GM21825 (cell line): Measurements from ENCODE around the gene GLI2.

Experiments
- ATAC-seq: cut with Tn5 transposase; IDR thresholded peaks from one replicate; pipeline ENCODE4 v1.9.1; 2021; ENCODE audit warnings: mild to moderate bottlenecking, moderate library complexity; ENCODE audit not compliant: unreplicated experiment

The GLI2 gene

DNA sequence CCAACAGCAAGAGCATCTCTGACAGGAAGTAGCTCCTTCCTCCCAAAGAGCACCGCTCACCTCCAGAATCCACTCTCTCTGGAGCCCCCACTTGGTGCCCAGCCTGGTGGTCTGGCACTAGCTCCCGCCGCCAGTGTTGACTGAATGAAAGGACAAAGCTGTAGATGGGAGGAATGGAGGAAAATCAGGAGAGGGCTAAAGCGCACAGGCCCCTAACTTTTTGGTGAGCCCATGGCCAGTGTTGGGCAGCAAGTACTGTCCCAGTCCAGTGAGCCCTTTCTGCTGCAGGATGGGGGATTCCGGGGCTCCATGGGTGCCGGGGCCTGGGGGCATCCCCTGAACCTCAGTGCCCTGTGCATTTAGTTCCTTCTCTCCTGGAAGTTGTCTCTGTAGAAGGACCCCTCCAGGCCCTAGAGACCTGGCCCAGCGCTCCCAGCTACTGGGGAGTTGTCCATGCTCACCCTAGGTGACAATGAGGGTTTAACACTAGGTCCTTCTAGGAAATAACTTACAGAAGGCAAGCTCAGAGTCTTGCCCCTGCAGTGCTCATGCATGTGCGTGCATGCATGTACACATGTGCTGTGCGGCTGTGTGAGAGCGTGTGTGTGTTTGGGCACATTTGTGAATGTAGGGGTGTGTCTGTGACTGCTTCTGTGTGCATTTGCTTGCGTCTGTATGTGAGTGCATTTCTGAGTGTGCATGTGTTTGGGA, 33.6 kb downstream of the GLI2 start:
- no peak for ATAC-seq

DNA sequence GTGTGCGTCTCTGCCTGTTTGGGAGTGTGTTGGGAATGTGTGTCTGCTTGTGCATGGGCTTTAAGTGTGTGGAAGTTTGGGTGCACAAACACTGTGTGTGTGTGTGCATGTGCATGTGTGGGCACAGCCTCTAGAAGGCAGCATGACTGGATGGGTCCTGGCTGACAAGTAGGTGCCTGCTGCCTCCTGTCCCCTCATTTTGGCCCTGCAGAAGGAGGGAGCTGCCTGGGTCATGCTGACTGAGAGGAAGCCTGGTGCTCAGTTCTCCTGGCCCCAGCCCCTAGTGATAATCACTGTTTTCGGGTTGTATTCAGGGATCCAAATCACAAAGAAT, 34.1 kb downstream of the GLI2 start:
- no peak for ATAC-seq

DNA sequence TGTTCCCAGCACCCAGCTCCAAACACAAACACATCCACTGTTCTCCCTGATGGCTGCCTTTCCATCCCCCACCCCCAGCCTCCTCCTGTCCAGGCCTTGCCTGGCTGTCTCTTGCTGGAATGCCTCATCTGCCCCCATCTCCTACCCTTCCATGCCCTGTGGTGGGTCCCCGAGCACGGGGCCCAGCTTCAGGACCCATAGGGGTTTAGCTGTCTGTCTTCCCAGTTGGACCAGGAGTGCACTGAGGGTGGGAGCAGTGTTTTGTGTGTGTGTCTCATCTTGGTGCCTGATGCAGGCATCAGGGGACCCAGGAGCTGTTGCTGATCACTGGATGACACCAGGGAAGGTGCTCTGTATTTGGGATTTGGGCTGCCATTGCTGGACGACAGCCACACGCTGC, 34.5 kb downstream of the GLI2 start:
- ATAC-seq, result no peak

DNA sequence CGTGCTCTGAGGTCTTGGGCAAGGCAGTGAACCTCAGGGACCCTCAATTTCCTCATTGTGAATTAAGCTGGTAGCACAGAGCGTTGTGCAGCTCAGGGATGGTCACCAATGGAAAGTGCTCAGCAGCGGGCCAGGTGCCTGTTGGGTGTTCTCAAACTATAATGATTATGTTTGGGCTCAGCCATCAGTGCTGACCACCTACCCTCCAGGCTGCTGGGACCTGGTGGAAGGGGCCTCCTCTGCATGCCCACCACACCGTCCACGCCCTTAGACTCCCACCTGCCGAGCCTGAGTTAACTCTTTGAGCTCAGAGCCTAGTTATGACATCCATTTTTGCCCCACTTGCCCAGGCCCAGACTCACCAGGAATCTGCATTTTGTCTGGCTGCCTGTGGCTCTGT, 35.0 kb downstream of the GLI2 start:
- no peak for ATAC-seq

DNA sequence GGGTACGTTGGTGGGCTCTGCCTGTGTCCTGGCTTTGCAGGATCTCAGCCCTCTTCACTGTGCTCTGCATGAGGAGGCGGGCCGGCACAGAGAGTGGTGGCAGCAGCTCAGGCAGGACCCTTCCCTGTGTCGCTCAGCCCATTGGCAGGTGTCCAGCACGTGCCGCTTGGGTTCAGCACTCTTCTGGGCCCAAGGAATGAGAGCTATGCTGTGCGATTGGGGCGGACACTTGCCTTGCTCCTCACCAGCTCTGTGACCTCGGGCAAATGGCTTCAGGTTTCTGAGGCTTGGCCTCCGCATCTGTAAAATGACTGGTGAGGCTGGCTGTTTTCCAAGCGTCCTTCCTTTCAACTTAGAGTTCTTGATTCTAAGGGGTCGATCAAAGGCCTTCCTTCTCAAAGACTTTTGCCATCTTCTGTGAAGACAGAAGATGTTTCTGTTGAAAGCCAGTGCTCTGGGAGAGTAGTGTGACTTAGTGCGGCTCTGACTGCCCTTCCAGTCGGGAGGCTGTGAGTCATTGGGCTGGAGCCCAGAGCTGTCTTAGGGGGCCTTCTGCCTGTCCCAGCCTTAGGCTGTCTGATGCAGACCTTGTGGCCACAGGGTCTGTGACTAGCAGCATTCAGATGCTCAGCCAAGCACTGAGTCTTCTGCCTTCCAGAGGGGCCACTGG, 35.6 kb downstream of the GLI2 start:
- ATAC-seq, result no peak

DNA sequence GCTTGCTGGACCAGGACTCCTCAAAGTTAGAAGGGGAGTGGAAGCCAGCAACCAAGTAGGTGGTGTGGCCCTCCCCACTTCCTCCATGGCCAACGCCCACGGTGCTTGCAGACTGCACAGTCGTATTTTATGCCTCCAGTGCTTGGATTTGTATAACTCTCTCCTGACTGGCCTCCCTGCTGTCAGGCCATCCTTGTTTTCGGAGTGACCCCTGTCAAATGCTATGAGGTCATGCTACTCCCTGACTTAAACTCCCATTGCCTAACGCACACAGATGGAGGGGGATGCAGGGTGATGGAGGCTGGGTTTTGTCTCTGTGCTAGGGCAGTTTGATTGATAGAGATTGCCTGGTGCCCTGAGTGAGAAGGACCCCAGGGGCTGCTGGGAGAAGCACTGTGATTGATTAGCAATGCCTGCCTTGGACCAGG, 36.1 kb downstream of the GLI2 start:
- ATAC-seq, result no peak

DNA sequence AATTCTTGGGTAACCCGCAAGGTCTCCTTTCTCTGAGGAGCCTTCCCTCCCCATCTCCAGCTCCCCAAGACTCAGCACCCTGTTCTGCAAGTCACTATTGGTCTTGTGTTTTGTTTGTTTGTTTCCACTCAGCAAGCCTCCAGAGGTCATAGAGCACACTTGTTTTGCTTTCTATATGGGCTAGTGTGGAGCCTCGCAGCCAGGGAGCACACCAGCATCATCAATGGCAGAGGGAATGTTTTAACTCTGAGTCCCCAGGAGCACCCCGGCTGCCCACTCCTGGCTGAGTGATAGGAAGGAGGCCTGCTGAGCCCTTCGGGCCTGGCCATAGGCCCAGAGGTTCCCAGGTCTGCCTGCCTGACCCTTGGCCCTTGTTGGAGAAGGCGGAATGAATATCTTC, 36.6 kb downstream of the GLI2 start:
- ATAC-seq, result no peak

DNA sequence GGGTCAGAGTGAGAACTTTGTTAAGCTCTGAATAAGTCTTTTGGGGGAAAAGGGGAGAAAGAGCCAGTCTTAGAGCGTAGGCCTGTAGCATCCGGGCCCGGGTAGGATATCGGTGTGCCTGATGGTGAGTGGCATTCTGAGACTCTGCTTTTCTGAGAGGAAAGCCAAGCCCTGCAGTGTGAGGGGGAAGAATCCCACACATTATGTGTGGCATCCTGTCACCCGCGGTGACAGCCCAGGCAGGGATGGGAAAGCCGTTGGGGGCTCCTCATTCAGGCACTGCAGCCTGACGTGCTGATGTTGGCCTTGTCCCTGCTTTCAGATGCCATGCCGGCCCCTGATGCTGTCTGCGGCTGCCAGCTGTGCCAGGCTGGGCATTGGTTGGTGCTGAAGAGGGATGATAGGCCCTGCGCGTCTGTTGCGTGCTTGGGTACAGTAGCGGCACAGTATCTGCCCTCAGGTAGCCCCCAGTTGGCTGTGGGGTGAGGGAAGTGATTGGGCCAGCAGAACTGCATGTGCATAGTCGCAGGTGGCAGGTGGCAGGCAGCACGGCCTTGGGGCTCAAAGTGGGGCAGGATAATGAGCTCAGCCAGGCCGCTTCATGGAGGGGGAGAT, 37.6 kb downstream of the GLI2 start:
- ATAC-seq, result no peak

DNA sequence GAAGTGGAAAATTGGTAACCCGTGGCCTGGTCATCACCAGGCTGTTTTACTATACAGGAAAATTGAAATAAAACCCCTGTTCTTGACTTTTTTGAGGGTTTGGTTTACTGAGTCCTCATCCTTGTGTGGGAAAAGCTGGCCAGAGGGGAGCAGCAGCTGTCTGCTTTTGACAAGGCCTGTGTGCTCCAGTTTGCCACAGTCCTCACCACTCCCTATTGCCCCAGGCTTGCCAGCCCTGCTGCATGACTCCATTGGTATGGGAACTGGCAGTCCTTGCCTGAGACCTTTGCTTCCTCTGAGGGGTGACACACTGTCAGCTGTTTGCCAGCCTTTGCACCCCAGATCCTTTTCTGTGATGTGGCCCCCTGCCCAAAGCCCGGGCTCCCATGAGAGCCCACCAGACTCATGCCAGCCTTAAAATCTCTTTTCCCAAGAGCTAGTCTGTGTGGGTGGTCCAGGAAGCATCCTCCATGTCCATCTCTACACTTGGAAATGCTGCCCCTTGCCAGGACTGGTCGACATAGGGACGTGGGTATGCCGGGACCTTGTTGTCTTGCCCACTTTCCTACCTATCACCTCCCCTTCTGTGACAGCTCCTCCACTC, 39.0 kb downstream of the GLI2 start:
- ATAC-seq, result no peak

DNA sequence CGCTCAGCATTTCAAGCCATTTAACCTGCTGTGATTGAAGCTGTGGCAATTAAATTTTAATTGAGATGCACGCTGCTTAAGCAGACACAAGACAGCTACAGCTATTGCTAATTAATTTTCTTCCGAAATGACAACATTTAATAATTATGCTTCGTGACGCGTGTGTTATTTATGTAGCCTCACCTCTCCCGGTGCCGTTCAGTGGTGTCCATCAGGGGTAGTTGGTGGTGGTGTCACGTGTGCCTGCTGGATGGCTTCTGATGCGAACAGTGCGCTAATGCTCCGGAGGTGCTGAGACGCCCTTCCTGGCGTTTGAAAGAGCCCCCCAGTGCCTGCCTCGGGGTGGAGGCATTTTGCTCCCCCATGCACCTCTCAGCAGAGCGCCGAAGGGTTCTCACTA, 39.5 kb downstream of the GLI2 start:
- ATAC-seq, result no peak

DNA sequence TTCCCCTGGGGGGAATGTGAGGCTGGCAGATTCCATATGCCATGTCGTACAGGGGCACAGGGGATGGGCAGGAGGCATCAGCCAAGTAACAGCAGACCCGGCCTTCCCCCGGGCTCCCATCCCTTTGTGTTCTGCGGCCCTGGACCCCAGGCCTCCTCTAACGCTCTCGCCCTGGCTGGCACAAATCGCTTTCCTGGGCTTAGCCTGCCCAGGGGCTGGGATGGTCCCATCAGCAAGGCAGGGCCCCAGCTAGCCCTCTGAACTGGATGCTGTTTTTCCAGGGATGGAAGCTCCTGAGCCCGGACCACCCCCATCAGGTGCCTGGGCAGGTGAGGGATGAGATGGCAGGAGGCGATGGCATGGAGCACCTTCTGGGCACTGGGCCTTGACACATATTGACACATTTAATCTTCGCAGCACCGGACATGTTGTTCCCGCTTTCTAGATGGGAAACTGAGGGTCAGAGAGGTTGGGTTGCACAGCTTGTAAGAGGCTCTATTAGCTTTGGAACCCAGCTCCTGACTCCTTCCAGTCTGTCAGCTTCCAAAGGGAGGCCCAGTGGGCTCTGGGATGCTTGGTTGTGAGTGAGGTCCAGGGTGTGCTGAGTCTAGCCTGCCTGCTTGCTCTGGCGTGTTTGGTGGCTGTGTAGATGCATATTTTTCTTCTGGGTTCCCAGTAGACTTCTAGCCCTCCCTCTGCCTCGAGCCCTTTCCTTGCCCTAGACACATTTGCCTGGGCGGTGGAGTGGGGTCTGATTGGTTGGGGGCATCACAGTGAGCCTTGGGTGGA, 40.3 kb downstream of the GLI2 start:
- ATAC-seq, result no peak

DNA sequence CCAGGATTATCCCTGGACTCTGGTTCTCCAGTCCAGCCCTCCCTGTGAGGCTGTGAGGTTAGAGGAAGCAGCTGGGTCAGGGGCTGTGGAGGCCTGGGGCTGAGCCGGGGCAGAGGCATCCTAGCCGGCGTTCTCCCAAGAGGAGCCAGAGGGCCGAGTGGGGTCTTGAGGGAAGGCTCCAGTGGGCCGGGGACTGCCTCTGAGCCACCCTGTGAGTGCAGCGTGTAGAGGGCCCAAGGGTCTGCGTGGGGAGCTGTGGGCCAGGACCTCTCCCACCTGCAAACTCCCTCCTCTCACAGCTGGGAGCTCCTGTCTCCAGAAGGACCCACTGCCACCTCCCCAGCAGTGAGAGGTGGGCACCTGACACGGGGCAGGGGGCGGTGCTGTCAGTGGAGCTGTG, 41.0 kb downstream of the GLI2 start:
- ATAC-seq, result no peak

DNA sequence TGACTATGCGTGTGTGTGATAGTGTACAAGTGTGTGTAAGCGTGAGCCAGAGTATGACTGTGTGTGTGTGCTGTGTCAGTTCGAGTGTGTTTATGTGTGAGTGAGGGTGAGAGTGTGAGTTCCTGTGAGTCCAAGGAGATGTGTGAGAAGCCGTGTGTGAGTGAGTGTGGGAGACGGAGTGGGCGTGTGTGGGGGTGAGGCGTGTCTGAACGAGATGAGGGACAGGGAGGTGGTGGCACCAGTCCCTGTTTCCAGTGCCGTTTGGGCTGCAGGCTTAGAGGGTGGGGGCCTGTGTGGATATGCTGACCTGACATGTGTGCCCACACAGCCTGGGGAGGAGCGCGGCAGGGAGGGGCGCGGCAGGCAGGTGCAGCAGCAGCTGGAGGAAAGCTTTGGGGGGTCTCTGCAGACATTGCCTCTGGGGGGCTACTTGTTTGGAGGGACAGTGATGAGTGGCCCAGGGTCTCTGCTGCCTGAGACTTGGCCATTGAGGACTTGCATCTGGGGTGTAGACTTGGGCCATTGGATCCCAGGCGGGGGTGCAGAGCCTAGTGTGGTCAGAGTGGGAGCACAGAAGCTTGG, 41.6 kb downstream of the GLI2 start:
- ATAC-seq, result no peak

DNA sequence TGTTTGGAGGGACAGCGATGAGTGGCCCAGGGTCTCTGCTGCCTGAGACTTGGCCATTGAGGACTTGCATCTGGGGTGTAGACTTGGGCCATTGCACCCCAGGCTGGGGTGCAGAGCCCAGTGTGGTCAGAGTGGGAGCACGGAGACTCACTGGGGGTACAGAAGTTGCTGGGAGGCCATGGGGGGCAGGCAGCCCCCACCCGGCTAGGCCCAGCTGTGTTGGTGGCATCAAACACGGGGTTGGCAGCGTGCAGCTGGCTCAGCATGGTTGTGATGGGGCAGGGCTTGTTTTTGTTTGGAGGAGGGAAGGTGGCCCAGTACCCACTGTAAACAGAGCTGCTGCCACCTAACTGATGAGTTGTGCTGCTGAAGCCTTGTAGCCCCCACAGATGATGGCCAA, 42.1 kb downstream of the GLI2 start:
- no peak for ATAC-seq

DNA sequence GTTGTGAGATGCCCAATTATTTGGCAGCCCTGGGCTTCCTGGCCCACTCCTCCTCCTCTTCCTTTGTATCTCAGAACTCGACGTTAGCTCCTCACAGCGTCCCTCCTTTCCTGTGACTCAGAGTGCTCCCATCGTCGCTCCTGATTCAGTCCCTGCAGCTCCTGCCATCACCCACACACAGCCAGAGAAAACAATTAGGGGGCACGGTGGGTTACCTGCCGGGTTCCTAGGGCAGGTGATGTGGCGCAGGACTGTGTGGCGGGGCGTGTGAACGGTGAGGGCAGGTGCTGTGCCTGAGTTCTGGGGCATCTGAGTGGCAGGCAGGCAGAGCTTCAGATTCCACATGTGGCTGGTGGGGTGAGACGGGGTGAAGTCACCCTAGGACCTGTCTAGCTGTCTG, 42.6 kb downstream of the GLI2 start:
- ATAC-seq, result no peak

DNA sequence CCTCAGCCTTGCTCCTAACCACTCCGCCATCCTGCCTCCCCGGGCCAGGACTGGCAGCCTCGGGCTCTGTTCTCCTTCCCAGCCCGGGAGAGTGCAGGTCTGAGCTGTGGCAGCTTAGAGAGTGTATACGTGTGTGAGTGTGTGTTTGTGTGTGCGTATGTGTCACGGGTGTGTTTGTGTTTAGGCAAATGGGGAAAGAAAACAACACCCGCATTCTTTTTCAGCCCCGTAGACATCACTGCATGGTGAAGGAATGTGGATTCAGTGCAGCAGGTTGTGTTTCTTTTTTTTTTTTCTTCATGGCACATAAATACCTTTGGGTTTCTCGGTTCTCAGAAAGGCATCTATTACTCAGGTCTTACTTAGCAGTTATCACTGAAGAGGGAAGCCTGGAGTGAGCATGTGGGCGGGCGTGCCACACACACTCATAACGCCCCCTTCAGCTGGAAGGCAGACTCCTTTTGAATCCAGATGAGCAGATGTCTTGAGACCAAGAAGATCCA, 44.2 kb downstream of the GLI2 start:
- ATAC-seq, result no peak

DNA sequence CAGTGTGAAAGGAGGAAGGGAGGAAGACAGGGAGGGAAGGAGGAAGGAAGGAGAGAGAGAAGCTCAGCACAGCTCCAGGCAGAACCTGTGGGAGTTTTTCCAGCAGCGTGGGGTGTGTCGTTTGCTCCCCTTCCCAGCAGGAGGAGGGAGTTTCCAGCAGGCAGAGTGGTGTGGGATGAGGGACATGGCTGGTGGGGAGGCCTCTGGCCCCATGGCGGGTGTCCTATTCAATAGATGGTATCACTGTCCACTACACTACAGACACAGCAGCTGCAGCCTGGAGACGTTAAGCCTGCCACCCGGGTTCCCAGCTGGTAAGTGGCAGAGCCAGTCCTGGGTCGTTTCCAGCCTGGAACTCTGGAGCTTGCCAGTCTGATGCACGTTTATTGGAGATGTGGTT, 44.7 kb downstream of the GLI2 start:
- no peak for ATAC-seq

DNA sequence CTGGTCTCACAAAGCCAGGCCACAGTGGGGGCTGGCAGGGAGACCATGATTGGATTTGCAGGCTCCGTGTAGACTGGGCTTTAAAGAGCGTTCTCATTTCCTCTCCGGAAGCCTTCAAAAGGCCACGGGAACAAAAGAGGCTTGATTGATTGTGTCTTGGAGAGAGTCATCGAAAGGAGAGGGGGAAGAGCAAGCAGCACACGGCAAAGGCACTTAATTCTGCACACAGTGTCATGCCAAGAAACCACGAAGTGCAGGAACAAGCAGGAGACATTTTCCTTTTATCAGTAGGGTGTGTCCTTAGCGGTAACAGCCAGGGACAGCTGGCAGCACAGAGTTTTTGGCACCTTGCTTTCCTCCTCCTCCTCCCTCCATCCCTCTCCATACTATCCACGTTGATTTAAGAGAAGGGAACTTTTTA, 47.7 kb downstream of the GLI2 start:
- no peak for ATAC-seq

DNA sequence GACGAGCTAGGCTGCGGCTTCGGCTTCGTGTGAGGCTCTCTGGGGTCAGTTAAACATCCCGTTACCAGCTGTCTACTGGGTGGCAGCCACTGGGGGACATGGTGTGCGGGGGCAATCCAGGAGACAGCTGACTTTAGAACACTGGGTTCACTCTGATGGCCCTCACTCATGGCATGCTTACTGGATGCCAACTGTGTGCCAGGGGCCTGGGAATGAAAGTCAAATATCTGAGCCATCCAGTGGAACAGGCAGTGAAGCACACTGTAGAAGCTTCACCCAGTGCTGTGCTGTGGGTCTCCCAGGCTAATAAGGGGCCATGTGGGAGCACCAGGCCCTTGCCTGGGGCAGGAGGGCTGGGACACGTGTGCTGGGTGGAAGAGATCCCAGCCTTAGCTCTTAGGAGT, 48.3 kb downstream of the GLI2 start:
- ATAC-seq, result no peak
